Activated CD4-positive, alpha-beta T cell treated with anti-CD3 and anti-CD28 coated beads for 36 hours (primary cell): ENCODE results near the gene NEIL1. TPM values are rescaled to one million over a fixed set of nuclear protein-coding genes. Genes with fewer than 3 reads are reported as not detected.
"Not testable (repeated sequence)": the region's sequence is repeated elsewhere in the genome, so short reads cannot be mapped to it uniquely, and the experiment has no call there.

Experiments
- ATAC-seq: fragments of 200-7000 bp; cut with Tn5 transposase; one replicate; pipeline ENCODE4 v1.10.0; 2021; ENCODE audit warnings: mild to moderate bottlenecking, moderate library complexity
- CTCF ChIA-PET: fragments of 350-600 bp; sonication (Branson Sonifier 250); formaldehyde crosslinking; loops from one replicate; lab custom pipeline; 2021; ENCODE audit warnings: antibody characterized with exemption; lab: Charles Lee
- POLR2A ChIA-PET: fragments of 350-600 bp; sonication (Branson Sonifier 250); formaldehyde crosslinking; loops from one replicate; lab custom pipeline; 2021; ENCODE audit warnings: antibody characterized with exemption, inconsistent platforms; lab: Charles Lee
- DNase-seq: peaks from one replicate; pipeline ENCODE4 v3.0.0-alpha.2; 2020
- H3K27ac Mint-ChIP-seq: one replicate; pipeline ENCODE4 v1.8.0; 2021; ENCODE audit warnings: mixed read lengths
- H3K27me3 Mint-ChIP-seq: one replicate; pipeline ENCODE4 v1.8.0; 2021; ENCODE audit warnings: mixed read lengths
- H3K36me3 Mint-ChIP-seq: one replicate; pipeline ENCODE4 v1.8.0; 2021; ENCODE audit warnings: low read depth, mixed read lengths
- H3K4me1 Mint-ChIP-seq: one replicate; pipeline ENCODE4 v1.8.0; 2021; ENCODE audit warnings: mixed read lengths
- H3K4me3 Mint-ChIP-seq: one replicate; pipeline ENCODE4 v1.8.0; 2021; ENCODE audit warnings: mild to moderate bottlenecking, moderate library complexity, mixed read lengths
- H3K9me3 Mint-ChIP-seq: one replicate; pipeline ENCODE4 v1.8.0; 2021; ENCODE audit warnings: low read depth, mixed read lengths
- intact Hi-C, 2 experiments: fragments of 100-400 bp; cut with DNase I in 1 of 2; cut with micrococcal nuclease in 1 of 2; formaldehyde crosslinking; loops; one replicate each; pipeline versions ENCODE4 v1.14.2 to v1.15.1; 2022 to 2024; cut with DNase I, micrococcal nuclease
- total RNA-seq, 2 experiments: library from RNA; stranded (reverse); gene quantifications; one replicate each; pipeline ENCODE4 v1.2.3, GENCODE V29; 2021

The NEIL1 gene
- total RNA-seq, 2 experiments from 2014 or later, result 6.5 to 6.9 TPM

GRCh38 chr15:75348562-75349350 lies 1.9 kb downstream of the NEIL1 start:
- H3K4me3 Mint-ChIP-seq, result peak overlapping the region; percentile 44
- no peak for DNase-seq
- H3K9me3 Mint-ChIP-seq, result peaks cover 4% of the 10 kb centered on the region
- intact Hi-C loops, result no loop called here
- CTCF ChIA-PET, result interaction anchor here (0.6 to 1.1 kb wide), 3 partner anchors 19 to 1752 kb away, joined by 3 read pairs; partner anchors contain the start of gene MAN2C1
- peaks cover 5% of the 10 kb centered on the region for H3K27me3 Mint-ChIP-seq
- ATAC-seq, result no peak
- H3K4me1 Mint-ChIP-seq, result peaks cover 32% of the 10 kb centered on the region
- H3K36me3 Mint-ChIP-seq, result peaks cover 12% of the 10 kb centered on the region
- POLR2A ChIA-PET, result interaction anchor here (0.6 to 2.4 kb wide), 2 partner anchors 19 to 160 kb away, joined by 4 to 8 read pairs; partner anchors contain the start of gene MAN2C1
- no peak overlapping the region for H3K27ac Mint-ChIP-seq

- ATAC-seq, intact Hi-C loops, H3K9me3 Mint-ChIP-seq, H3K27ac Mint-ChIP-seq, H3K27me3 Mint-ChIP-seq, DNase-seq: not testable (repeated sequence)
- CTCF ChIA-PET, result interaction anchor here (1.1 to 1.2 kb wide), 2 partner anchors 18 to 19 kb away, joined by 3 to 4 read pairs; partner anchors contain the start of gene MAN2C1
- POLR2A ChIA-PET, result interaction anchor here (2.4 kb wide), 1 partner anchor 19 kb away, joined by 8 read pairs; the partner anchor contains the start of gene MAN2C1
- H3K4me3 Mint-ChIP-seq, result peak overlapping the region; percentile 3
- peaks cover 32% of the 10 kb centered on the region for H3K4me1 Mint-ChIP-seq
- peaks cover 12% of the 10 kb centered on the region for H3K36me3 Mint-ChIP-seq
These were observed 2.5 kb downstream of the NEIL1 start for GRCh38 chr15:75349351-75349669.

- Mint-ChIP-seq H3K9me3 (peaks cover 4% of the 10 kb centered on the region), H3K27ac (peak overlapping the region; percentile 89), H3K4me1 (peaks cover 32% of the 10 kb centered on the region), H3K27me3 (peaks cover 5% of the 10 kb centered on the region), H3K4me3 (peak overlapping the region; percentile 3), H3K36me3 (peaks cover 12% of the 10 kb centered on the region)
- ChIA-PET POLR2A (interaction anchor here (0.6 kb wide), 1 partner anchor 14 kb away, joined by 3 read pairs; the partner anchor contains the start of gene COMMD4), CTCF (interaction anchor here (1.1 to 1.3 kb wide), 3 partner anchors 17 to 18 kb away, joined by 3 to 4 read pairs (median 3); partner anchors contain the start of gene MAN2C1)
- intact Hi-C loops, result no loop called here
- ATAC-seq (peak; percentile 84), DNase-seq (peak; percentile 89)
These were observed 3.2 kb downstream of the NEIL1 start for GRCh38 chr15:75349851-75350588.

GRCh38 chr15:75350601-75351361 lies 3.9 kb downstream of the NEIL1 start:
- Mint-ChIP-seq H3K36me3 (peaks cover 12% of the 10 kb centered on the region), H3K27ac (peak overlapping the region; percentile 11), H3K9me3 (peaks cover 4% of the 10 kb centered on the region), H3K4me3 (no peak overlapping the region), H3K4me1 (peaks cover 32% of the 10 kb centered on the region), H3K27me3 (peaks cover 3% of the 10 kb centered on the region)
- CTCF ChIA-PET, result interaction anchor here (0.6 to 1.3 kb wide), 3 partner anchors 16 to 20 kb away, joined by 3 to 4 read pairs (median 4); partner anchors contain the start of gene MAN2C1
- ATAC-seq, result no peak
- POLR2A ChIA-PET, result interaction anchor here (0.6 kb wide), 1 partner anchor 15 kb away, joined by 3 read pairs; the partner anchor contains the start of gene COMMD4
- peak; percentile 35 for DNase-seq
- intact Hi-C loops, result no loop called here

GRCh38 chr15:75352186-75353080 lies 5.6 kb downstream of the NEIL1 start:
- Mint-ChIP-seq H3K9me3 (peaks cover 4% of the 10 kb centered on the region), H3K4me1 (peaks cover 26% of the 10 kb centered on the region), H3K4me3 (no peak overlapping the region), H3K27ac (no peak overlapping the region), H3K36me3 (peaks cover 12% of the 10 kb centered on the region), H3K27me3 (no peaks in the 10 kb centered on the region)
- ATAC-seq (no peak), DNase-seq (no peak)
- intact Hi-C loops, result no loop called here
- POLR2A ChIA-PET, result interaction anchor here (1.1 kb wide), 1 partner anchor 16 kb away, joined by 3 read pairs; the partner anchor contains the start of gene MAN2C1
- CTCF ChIA-PET, result no interaction called here

- no peak overlapping the region for H3K4me3 Mint-ChIP-seq
- H3K36me3 Mint-ChIP-seq, result peaks cover 15% of the 10 kb centered on the region
- H3K27me3 Mint-ChIP-seq, result no peaks in the 10 kb centered on the region
- H3K27ac Mint-ChIP-seq, result no peak overlapping the region
- POLR2A ChIA-PET, result interaction anchor here (1.9 kb wide), 1 partner anchor 14 kb away, joined by 8 read pairs; no protein-coding TSS in a partner anchor
- intact Hi-C loops, result no loop called here
- H3K9me3 Mint-ChIP-seq, result peaks cover 4% of the 10 kb centered on the region
- DNase-seq, result no peak
- CTCF ChIA-PET, result interaction anchor here (2.1 kb wide), 1 partner anchor 14 kb away, joined by 10 read pairs; the partner anchor contains the start of gene MAN2C1
- ATAC-seq, result no peak
- peaks cover 23% of the 10 kb centered on the region for H3K4me1 Mint-ChIP-seq
These were observed 6.8 kb downstream of the NEIL1 start for GRCh38 chr15:75353604-75354003.

- Mint-ChIP-seq H3K4me3 (no peak overlapping the region), H3K4me1 (peaks cover 16% of the 10 kb centered on the region), H3K27ac (no peak overlapping the region), H3K36me3 (peaks cover 11% of the 10 kb centered on the region), H3K9me3 (peaks cover 4% of the 10 kb centered on the region), H3K27me3 (no peaks in the 10 kb centered on the region)
- ChIA-PET POLR2A (interaction anchor here (1.9 kb wide), 1 partner anchor 13 kb away, joined by 8 read pairs; no protein-coding TSS in a partner anchor), CTCF (interaction anchor here (2.1 kb wide), 1 partner anchor 14 kb away, joined by 10 read pairs; the partner anchor contains the start of gene MAN2C1)
- ATAC-seq, result no peak
- no peak for DNase-seq
- intact Hi-C loops, result no loop called here
These were observed 7.6 kb downstream of the NEIL1 start for GRCh38 chr15:75354454-75354853.

GRCh38 chr15:75355369-75355768 lies 8.5 kb downstream of the NEIL1 start:
- Mint-ChIP-seq H3K4me3 (no peak overlapping the region), H3K4me1 (peaks cover 6% of the 10 kb centered on the region), H3K27me3 (no peaks in the 10 kb centered on the region), H3K36me3 (peaks cover 6% of the 10 kb centered on the region), H3K9me3 (no peaks in the 10 kb centered on the region), H3K27ac (no peak overlapping the region)
- ATAC-seq, result no peak
- no peak for DNase-seq
- intact Hi-C loops, result no loop called here
- ChIA-PET POLR2A (no interaction called here), CTCF (interaction anchor here (2.1 kb wide), 1 partner anchor 13 kb away, joined by 10 read pairs; the partner anchor contains the start of gene MAN2C1)

- CTCF ChIA-PET, result no interaction called here
- POLR2A ChIA-PET, result no interaction called here
- no peak for ATAC-seq
- peaks cover under 1% of the 10 kb centered on the region for H3K4me1 Mint-ChIP-seq
- no peaks in the 10 kb centered on the region for H3K9me3 Mint-ChIP-seq
- no peak overlapping the region for H3K27ac Mint-ChIP-seq
- no peak overlapping the region for H3K4me3 Mint-ChIP-seq
- H3K27me3 Mint-ChIP-seq, result no peaks in the 10 kb centered on the region
- peaks cover 7% of the 10 kb centered on the region for H3K36me3 Mint-ChIP-seq
- no peak for DNase-seq
- intact Hi-C loops, result no loop called here
These were observed 9.2 kb downstream of the NEIL1 start for GRCh38 chr15:75356006-75356405.

GRCh38 chr15:75356517-75356916 lies 9.7 kb downstream of the NEIL1 start:
- DNase-seq (no peak), ATAC-seq (no peak)
- ChIA-PET POLR2A (no interaction called here), CTCF (interaction anchor here (0.6 kb wide), 1 partner anchor 80 kb away, joined by 4 read pairs; no protein-coding TSS in a partner anchor)
- Mint-ChIP-seq H3K36me3 (peaks cover 10% of the 10 kb centered on the region), H3K4me1 (no peaks in the 10 kb centered on the region), H3K9me3 (no peaks in the 10 kb centered on the region), H3K27ac (no peak overlapping the region), H3K4me3 (no peak overlapping the region), H3K27me3 (no peaks in the 10 kb centered on the region)
- intact Hi-C loops, result no loop called here
